GM04504 (cell line): ENCODE measurements around the gene SCFD2.
"Not testable (repeated sequence)": the region's sequence is repeated elsewhere in the genome, so short reads cannot be mapped to it uniquely, and the experiment has no call there.

Experiments used
- DNase-seq: peaks from one replicate; pipeline ENCODE4 v3.0.0-alpha.2; 2012; ENCODE audit warnings: low read depth

Gene SCFD2

DNA sequence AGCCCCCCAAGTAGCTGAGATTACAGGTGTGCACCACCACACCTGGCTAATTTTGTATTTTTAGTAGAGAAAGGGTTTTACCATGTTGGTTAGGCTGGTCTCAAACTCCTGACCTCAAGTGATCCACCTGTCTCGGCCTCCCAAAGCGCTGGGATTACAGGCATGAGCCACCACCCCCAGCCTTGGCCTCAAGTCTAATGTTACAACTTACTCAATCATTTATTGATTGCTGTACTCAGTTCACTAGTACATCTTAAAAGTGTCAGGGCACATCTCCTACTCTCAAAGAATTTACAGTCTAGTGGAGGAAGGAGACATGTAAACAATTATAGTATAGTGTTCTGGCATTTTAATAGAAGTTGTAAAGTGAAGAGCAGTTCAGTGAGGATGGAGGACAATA is 19.5 kb downstream of the SCFD2 start:
- not testable (repeated sequence) for DNase-seq

DNA sequence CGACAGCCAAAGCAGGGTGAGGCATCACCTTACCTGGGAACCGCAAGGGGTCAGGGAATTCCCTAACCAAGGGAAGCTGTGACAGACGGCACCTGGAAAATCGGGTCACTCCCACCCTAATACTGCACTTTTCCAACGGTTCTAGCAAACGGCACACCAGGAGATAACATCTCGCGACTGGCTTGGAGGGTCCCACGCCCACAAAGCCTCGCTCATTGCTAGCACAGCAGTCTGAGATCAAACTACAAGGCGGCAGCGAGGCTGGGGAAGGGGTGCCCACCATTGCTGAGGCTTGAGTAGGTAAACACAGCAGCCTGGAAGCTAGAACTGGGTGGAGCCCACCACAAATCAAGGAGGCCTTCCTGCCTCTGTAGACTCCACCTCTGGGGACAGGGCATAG is 25.7 kb downstream of the SCFD2 start:
- DNase-seq = not testable (repeated sequence)

DNA sequence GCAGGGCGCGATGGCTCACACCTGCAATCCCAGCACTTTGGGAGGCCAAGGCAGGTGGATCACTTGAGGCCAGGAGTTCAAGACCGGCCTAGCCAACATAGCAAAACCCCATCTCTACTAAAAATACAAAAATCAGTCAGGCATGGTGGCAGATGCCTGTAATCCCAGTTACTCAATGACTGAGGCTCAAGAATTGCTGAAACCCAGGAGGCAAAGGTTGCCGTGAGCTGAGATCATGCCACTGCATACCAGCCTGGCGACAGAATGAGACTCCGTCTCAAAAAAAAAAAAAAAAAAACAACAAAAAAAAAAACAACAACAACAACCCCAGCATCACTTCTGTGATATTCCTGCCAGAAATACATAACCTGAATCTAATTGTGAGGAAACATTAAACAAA is 30.9 kb downstream of the SCFD2 start:
- DNase-seq = not testable (repeated sequence)

DNA sequence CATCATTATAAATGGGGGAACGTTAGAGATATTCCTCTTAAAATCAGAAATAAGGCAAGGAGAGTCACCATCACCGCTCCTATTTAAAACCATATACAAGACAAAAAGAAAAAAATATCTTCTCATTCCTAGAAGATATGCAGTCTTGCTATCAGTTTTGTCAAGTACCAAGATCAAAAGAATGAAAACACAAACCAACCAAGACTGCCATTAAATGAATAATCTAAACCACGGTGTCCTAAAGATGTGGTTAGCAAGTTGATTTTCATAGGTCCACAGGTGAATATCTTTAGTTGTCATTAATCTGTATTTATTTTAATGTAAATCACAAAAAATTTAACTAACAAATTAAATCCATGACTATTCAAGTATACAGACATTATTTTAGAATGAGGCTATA is 39.3 kb downstream of the SCFD2 start:
- no peak for DNase-seq

- DNase-seq = no peak
Measured at GRCh38 chr4:53322696-53323095, 43.2 kb downstream of the SCFD2 start.

DNA sequence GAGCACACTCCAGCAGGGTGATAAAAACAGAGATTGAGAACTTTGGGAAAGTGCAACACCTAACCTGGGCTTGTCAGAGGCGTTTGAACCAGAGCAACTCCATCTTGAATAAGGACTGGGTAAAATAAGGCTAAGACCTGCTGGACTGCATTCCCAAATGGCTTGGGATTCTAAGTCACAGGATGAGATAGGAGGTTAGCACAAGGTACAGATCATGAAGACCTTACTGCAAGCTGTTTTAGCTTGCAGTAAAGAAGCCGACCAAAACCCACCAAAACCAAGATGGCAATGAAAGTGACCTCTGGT is 43.9 kb downstream of the SCFD2 start:
- DNase-seq = no peak

DNA sequence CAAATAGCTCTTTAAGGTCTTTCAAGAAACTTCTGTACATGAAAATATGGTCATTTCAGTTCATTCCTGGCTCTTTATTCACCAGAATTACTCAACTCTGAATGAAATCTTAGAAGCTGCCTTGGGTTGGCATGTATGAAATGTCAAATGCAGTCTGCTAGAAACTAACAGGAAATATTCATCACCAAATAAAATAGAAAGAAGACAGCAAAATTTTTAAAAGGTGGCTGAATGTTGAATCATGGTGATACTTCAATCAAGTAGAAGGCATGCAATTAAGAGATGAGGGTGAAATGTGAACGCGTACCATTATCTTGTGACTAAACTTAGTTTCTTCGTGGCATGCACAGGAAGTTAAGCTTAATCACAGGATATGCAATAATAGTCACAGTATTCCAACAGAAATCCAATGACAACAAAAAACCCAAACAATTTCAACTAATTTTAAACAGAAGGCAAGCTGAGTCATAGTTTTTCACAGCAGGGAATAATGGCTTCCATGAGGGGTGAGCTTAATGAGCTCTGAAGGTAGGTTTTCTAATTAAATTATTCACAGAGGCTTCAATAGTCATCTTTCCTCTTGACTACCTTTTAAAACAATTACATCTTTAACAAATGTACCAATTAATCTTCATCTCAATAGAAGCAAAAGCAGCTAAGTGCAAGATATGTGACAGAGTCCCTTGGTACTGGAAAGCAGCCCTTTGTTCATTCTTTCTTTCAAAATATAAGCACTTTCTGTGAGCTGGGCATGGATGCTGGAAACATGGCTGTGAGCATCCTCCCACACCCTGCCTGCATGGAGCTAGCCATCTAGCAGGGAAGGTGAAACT is 44.5 kb downstream of the SCFD2 start:
- DNase-seq = peak; percentile 92

- no peak for DNase-seq
Measured at GRCh38 chr4:53315300-53315699, 50.6 kb downstream of the SCFD2 start.

- DNase-seq = no peak
Measured at GRCh38 chr4:53314252-53314651, 51.6 kb downstream of the SCFD2 start.

DNA sequence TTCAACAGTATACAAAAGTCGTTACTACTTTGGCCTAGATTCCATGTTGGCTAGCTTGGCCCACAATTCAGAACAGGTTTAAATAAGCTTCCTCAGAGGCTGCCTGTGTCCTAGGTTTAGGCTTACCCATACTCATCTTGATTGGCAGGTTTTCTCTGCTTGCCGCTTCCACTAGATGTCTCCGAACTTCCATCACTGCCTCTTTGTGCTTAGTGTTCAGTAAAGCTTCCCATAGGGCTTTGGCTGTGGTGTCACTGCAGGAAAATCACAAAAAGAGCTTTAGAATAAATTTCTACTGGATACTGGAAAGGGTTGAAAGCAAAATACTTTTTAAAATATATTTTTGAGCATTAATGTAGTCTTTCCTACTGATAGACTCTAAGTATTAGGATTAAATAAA is 52.4 kb downstream of the SCFD2 start:
- no peak for DNase-seq

DNA sequence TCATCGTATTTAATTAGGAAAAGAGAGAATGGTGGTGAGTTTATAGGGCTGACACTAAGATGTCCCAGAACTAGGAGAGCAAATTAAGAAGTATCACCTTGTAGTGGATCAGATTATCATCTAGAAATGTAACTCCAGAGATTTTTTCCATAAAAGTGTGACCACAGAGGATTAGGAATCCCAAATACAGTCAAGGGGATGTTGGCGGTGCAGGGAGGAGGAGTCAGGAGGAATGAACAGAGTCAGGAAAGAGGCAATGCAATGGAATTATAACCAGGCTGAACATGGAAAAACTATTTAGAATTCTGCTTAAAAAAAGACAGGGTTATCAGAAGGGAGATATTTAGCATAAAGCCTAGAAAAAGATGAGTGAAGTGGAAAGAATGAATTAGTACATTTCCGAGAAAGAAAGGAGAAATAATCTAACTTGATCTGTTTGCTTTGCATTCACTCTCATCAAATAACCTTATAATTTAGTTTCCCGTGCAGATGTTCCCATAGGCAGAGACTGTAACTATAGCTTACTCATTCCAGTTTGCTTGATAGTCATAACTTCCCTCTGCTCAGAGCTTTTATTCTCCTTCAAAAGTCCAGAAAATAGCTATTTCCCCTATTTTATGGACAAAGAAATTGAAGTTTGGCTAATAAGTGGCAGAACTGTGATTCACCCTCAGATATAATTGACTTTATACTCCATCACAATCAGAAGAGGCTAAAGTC is 56.4 kb downstream of the SCFD2 start:
- no peak for DNase-seq

DNA sequence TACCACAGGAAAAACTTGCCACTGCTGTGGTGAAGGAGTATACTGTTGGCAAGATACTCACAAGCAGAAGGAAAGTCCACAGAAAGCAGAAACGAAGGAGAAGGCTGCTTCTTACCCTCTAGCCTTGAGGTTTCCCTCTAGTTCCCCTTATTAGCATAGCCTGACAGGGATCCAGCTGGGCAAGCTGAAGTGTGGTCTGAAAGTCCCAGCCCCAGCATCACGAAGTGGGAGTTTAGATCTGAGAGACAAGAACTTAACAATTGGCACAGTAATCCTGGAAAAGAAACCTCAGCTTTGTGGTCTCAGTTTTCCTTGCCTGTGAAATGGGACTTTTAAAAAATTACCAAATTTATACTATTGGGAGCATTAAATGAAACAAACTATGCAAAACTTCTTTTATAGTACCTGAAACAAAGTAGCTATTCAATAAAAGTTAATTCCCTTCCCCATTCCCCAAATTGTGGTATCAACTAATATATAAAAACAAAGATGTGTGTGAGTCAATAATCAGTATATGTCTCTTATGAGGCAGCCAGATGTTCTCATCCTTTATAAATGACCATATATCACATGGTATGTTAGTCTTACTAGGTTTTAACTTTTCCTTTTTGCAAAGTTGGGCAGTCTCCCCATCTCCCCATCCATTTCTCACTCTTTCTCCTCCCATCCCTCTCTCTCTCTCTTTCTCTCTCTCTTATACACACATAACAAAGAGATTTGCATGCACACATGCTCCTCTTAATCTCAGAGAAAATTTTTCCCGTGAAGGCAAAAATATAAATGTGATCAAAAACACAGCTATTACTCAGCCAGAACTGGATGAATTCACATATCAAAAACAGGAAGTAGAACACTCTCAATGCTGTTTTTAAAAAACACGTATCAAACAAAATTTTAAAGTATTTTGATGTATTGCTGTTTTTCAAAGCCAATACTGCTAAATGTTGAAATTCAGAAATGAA is 57.8 kb downstream of the SCFD2 start:
- DNase-seq = no peak

DNA sequence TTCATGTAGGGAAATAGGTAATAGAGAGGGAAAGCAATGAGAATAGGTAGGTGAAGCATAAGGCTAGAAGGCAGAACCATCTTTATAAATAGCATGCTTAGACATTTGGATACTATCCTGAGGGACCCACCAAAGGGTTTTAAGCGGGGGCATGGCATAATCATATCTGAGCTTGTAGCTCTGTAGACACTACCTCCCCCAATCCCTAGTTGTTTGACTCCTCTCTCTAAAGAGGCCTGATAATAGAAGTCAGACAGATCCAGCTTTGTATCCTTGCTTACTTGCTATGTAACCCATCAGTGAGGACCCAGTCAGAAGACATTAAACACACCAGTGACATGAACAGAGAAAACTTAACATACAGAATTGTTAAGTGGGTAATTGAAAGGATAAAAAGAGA is 58.7 kb downstream of the SCFD2 start:
- no peak for DNase-seq

DNA sequence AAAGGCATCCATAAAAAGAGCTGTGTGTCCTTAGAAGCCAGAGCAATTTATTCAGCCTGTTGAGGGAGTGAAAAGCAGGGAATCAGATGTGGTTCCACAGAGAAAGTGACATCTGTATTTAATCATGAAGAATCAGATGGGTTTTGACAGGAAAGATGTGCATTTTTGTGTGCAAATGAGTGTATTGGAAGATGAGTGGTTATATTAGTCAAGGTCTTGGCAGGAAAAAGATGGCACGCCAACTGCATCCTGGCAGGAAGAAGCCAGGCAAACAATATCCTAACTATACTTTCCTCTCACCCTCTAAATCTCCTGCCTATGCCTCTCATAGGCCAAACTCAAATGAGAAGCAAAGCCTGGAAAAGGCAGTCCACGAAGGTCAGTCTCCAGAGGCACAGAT is 59.1 kb downstream of the SCFD2 start:
- DNase-seq = peak; percentile 85

GRCh38 chr4:53292209-53292608 is 73.7 kb downstream of the SCFD2 start:
- not testable (repeated sequence) for DNase-seq

DNA sequence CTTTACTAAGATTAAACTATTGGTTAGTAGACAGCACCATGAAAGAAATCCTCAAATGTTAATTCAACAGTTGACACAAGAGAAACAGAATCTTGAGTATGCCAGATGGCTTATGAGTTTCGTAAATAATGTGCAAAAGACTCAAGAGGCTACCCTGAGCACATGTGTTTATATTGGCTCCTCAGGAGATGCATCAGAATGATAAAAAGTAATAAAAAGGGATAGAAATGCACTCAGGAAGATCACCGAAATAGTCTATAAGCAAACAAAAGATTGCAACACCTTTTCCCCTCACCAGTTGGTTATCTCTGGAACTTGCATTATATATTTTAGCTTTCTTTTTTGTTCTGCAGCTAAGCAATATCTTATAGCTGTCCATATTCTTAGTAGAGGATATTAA is 84.4 kb downstream of the SCFD2 start:
- no peak for DNase-seq

GRCh38 chr4:53280846-53281245 is 85.0 kb downstream of the SCFD2 start:
- no peak for DNase-seq

GRCh38 chr4:53274609-53275268 is 91.1 kb downstream of the SCFD2 start:
- no peak for DNase-seq

DNA sequence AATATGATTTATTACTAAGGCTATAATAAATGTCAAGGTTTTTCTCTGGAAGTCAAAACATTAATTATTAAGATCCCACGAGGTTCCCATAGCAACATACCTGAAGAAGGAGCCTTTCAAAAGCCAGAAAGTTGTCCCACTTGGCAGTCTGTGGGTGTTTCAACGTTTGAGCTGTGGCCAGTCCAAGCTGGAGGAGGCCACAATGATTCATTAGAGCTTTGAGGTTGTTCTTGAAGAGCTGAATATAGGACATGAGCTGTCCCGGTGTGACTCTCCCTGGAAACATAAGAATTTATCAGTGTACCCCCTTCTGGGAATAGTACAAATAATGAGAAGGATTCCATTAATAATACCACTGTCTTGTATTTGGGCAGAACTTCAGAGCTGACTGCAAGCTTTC is 92.1 kb downstream of the SCFD2 start:
- peak; percentile 3 for DNase-seq

DNA sequence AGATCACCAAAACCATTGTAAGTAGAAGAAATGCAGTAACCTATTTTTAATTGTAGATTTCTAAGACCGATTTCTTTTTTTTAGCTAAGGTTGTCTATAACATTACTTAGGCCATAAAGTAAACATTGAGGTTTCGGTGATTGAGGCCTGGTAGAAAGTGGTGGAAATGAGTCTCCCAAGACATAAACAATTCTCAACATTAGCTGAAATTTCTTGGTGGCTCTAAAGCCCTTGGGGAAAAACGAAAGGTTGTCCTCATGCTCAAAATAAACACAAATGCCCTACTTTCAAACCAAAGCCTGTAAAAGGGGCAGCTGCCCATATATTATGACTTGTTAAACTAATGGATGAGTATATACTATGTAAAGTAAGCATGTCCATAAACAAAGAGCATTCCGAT is 98.8 kb downstream of the SCFD2 start:
- DNase-seq = no peak

DNA sequence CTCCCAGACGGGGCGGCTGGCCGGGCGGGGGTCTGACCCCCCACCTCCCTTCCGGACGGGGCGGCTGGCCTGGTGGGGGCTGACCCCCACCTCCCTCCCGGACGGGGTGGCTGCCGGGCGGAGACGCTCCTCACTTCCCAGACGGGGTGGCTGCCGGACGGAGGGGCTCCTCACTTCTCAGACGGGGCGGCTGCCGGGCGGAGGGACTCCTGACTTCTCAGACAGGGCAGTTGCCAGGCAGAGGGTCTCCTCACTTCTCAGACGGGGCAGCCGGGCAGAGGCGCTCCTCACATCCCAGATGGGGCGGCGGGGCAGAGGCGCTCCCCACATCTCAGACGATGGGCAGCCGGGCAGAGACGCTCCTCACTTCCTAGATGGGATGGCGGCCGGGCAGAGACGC is 109.9 kb downstream of the SCFD2 start:
- not testable (repeated sequence) for DNase-seq

GRCh38 chr4:53240573-53240972 is 125.3 kb downstream of the SCFD2 start:
- DNase-seq = no peak
